CD4-positive, alpha-beta T cell (primary cell): ENCODE results near the gene ABTB1. TPM values are rescaled to one million over a fixed set of nuclear protein-coding genes. Genes with fewer than 3 reads are reported as not detected.

ENCODE experiments used
- ATAC-seq: fragments of 200-7000 bp; cut with Tn5 transposase; one replicate; pipeline ENCODE4 v1.10.0; 2022; ENCODE audit warnings: mild to moderate bottlenecking; ENCODE audit not compliant: poor library complexity
- CTCF ChIA-PET: fragments of 350-600 bp; sonication (Branson Sonifier 250); formaldehyde crosslinking; loops from one replicate; lab custom pipeline; 2021; ENCODE audit warnings: antibody characterized with exemption, inconsistent platforms; lab: Charles Lee
- POLR2A ChIA-PET: fragments of 350-600 bp; sonication (Branson Sonifier 250); formaldehyde crosslinking; loops from one replicate; lab custom pipeline; 2021; ENCODE audit warnings: antibody characterized with exemption, inconsistent platforms; lab: Charles Lee
- DNase-seq, 14 experiments: peaks; one replicate each; pipeline ENCODE4 v3.0.0-alpha.2; 2013 to 2020; ENCODE audit warnings: mixed read lengths in 2 of 14
- H3K27ac ChIP-seq, 2 donors: one replicate each; pipeline versions ENCODE4 v1.5.1 to v1.7.0; 2013; ENCODE audit warnings: low read length in 2 of 2, low read depth in 1 of 2, mild to moderate bottlenecking in 1 of 2
- H3K27me3 ChIP-seq, 2 experiments: 1 replicate in 1 of 2; 2 replicates in 1 of 2; pipeline versions ENCODE4 v1.6.1 to v1.7.0; 2013; ENCODE audit warnings: low read length in 2 of 2, control low read depth in 1 of 2, mild to moderate bottlenecking in 1 of 2, moderate library complexity in 1 of 2; ENCODE audit not compliant: insufficient read depth in 2 of 2, control insufficient read depth in 1 of 2
- H3K36me3 ChIP-seq: one replicate; pipeline ENCODE4 v1.6.1; 2013; ENCODE audit warnings: low read length, control low read depth; ENCODE audit not compliant: insufficient read depth
- H3K4me1 ChIP-seq: one replicate; pipeline ENCODE4 v1.6.1; 2013; ENCODE audit warnings: low read length, control low read depth; ENCODE audit not compliant: insufficient read depth
- H3K4me3 ChIP-seq: one replicate; pipeline ENCODE4 v1.5.1; 2013; ENCODE audit warnings: mild to moderate bottlenecking, low read length, moderate library complexity
- H3K9me3 ChIP-seq, 2 experiments: 1 replicate in 1 of 2; 2 replicates in 1 of 2; pipeline versions ENCODE4 v1.6.1 to v1.7.0; 2013; ENCODE audit warnings: low read length in 2 of 2, mild to moderate bottlenecking in 2 of 2, control low read depth in 1 of 2, moderate library complexity in 1 of 2; ENCODE audit not compliant: control insufficient read depth in 1 of 2, insufficient read depth in 1 of 2
- H3K27ac Mint-ChIP-seq: one replicate; pipeline ENCODE4 v1.8.0; 2020; ENCODE audit warnings: mixed read lengths
- H3K27me3 Mint-ChIP-seq: one replicate; pipeline ENCODE4 v1.8.0; 2021; ENCODE audit warnings: mixed read lengths
- H3K36me3 Mint-ChIP-seq: one replicate; pipeline ENCODE4 v1.8.0; 2021; ENCODE audit warnings: low read depth, mixed read lengths
- H3K4me1 Mint-ChIP-seq: one replicate; pipeline ENCODE4 v1.8.0; 2021; ENCODE audit warnings: low read depth, mixed read lengths
- H3K4me3 Mint-ChIP-seq: one replicate; pipeline ENCODE4 v1.8.0; 2020; ENCODE audit warnings: mild to moderate bottlenecking, mixed read lengths
- H3K9me3 Mint-ChIP-seq: one replicate; pipeline ENCODE4 v1.8.0; 2020; ENCODE audit warnings: mixed read lengths
- CTCF ChIP-seq: fragments of 200-600 bp; IDR thresholded peaks from one replicate; pipeline ENCODE4 v1.8.0; 2022; ENCODE audit warnings: antibody characterized with exemption, mild to moderate bottlenecking
- intact Hi-C, 2 experiments: fragments of 100-400 bp; cut with DNase I in 1 of 2; cut with micrococcal nuclease in 1 of 2; formaldehyde crosslinking; loops; one replicate each; pipeline versions ENCODE4 v1.15.1 to v1.9.0; 2023 to 2025; cut with DNase I, micrococcal nuclease
- total RNA-seq, 174 experiments: library from RNA in 2 of 174; stranded (reverse) in 2 of 174; gene quantifications; one replicate each; pipeline ENCODE4 v1.2.3 and lab custom pipeline; 2021 to 2026

ABTB1 gene
- total RNA-seq, 2 experiments from 2014 or later, result 116 to 118 TPM

- H3K4me3 ChIP-seq, result no peak overlapping the region
- no peaks in the 10 kb centered on the region for H3K36me3 Mint-ChIP-seq
- POLR2A ChIA-PET, result interaction anchor here (2.2 kb wide), 1 partner anchor 16 kb away, joined by 5 read pairs; the partner anchor contains the start of gene ABTB1
- no peaks in the 10 kb centered on the region for H3K9me3 ChIP-seq
- no peak overlapping the region for H3K27ac Mint-ChIP-seq
- no peak overlapping the region for H3K27ac ChIP-seq
- intact Hi-C loops, result no loop called here
- no peaks in the 10 kb centered on the region for H3K27me3 Mint-ChIP-seq
- ATAC-seq, result no peak
- H3K4me3 Mint-ChIP-seq, result no peak overlapping the region
- CTCF ChIA-PET, result interaction anchor here (1.0 kb wide), 1 partner anchor 113 kb away, joined by 3 read pairs; no protein-coding TSS in a partner anchor
- peaks cover 6% of the 10 kb centered on the region for H3K4me1 Mint-ChIP-seq
- DNase-seq, result peak in 1 of 14 experiments; percentile 16
- no peaks in the 10 kb centered on the region for H3K36me3 ChIP-seq
- no peak for TF ChIP-seq CTCF
- peaks cover 4% of the 10 kb centered on the region for H3K4me1 ChIP-seq
- H3K9me3 Mint-ChIP-seq, result no peaks in the 10 kb centered on the region
- H3K27me3 ChIP-seq, result no peaks in the 10 kb centered on the region
Measured at GRCh38 chr3:127688416-127689265, 15.9 kb downstream of the ABTB1 start.

- no peaks in the 10 kb centered on the region for H3K4me1 ChIP-seq
- H3K36me3 Mint-ChIP-seq, result no peaks in the 10 kb centered on the region
- H3K27me3 ChIP-seq, result no peaks in the 10 kb centered on the region
- ChIA-PET POLR2A (interaction anchor here (2.2 kb wide), 1 partner anchor 17 kb away, joined by 5 read pairs; the partner anchor contains the start of gene ABTB1), CTCF (no interaction called here)
- no peaks in the 10 kb centered on the region for H3K9me3 Mint-ChIP-seq
- H3K4me3 ChIP-seq, result no peak overlapping the region
- H3K27ac Mint-ChIP-seq, result no peak overlapping the region
- H3K4me3 Mint-ChIP-seq, result no peak overlapping the region
- H3K27ac ChIP-seq, result no peak overlapping the region
- no peaks in the 10 kb centered on the region for H3K27me3 Mint-ChIP-seq
- TF ChIP-seq CTCF, result no peak
- H3K4me1 Mint-ChIP-seq, result no peaks in the 10 kb centered on the region
- ATAC-seq, result no peak
- intact Hi-C loops, result no loop called here
- no peaks in the 10 kb centered on the region for H3K9me3 ChIP-seq
- H3K36me3 ChIP-seq, result no peaks in the 10 kb centered on the region
- DNase-seq, result peak in 1 of 14 experiments; percentile 24
Measured at GRCh38 chr3:127689266-127689860, 16.6 kb downstream of the ABTB1 start.

GRCh38 chr3:127690106-127690505 is 17.4 kb downstream of the ABTB1 start:
- H3K36me3 Mint-ChIP-seq, result no peaks in the 10 kb centered on the region
- TF ChIP-seq CTCF, result no peak
- H3K9me3 Mint-ChIP-seq, result no peaks in the 10 kb centered on the region
- no peaks in the 10 kb centered on the region for H3K27me3 ChIP-seq
- CTCF ChIA-PET, result no interaction called here
- H3K27ac Mint-ChIP-seq, result no peak overlapping the region
- intact Hi-C loops, result no loop called here
- H3K27me3 Mint-ChIP-seq, result no peaks in the 10 kb centered on the region
- no peaks in the 10 kb centered on the region for H3K4me1 ChIP-seq
- POLR2A ChIA-PET, result interaction anchor here (2.2 kb wide), 1 partner anchor 17 kb away, joined by 5 read pairs; the partner anchor contains the start of gene ABTB1
- no peak for ATAC-seq
- no peaks in the 10 kb centered on the region for H3K36me3 ChIP-seq
- no peak overlapping the region for H3K4me3 Mint-ChIP-seq
- no peak for DNase-seq
- no peak overlapping the region for H3K4me3 ChIP-seq
- H3K27ac ChIP-seq, result no peak overlapping the region
- H3K4me1 Mint-ChIP-seq, result no peaks in the 10 kb centered on the region
- H3K9me3 ChIP-seq, result no peaks in the 10 kb centered on the region
